ENCODE data around the gene SMIM41.

The SMIM41 gene

GRCh38 chr12:52043386-52044212 is 35.9 kb upstream of the SMIM41 start:
- no peak for DNase-seq (ENCODE audit: low spot score)
- no peak for TF ChIP-seq CTCF (IDR thresholded peaks at IDR 0.05; ENCODE audit: extremely low read depth, missing control alignments)

GRCh38 chr12:52044292-52044983 is 35.1 kb upstream of the SMIM41 start:
- no peak for TF ChIP-seq CTCF (IDR thresholded peaks at IDR 0.05; ENCODE audit: extremely low read depth, missing control alignments)

GRCh38 chr12:52045794-52046199 is 33.7 kb upstream of the SMIM41 start:
- DNase-seq (ENCODE audit: low spot score) = no peak
- no peak for TF ChIP-seq CTCF (IDR thresholded peaks at IDR 0.05; ENCODE audit: extremely low read depth, missing control alignments)

More at GRCh38 chr12:52044292-52044983, 35.1 kb upstream of the SMIM41 start:
- DNase-seq (ENCODE audit: low spot score) = no peak

GRCh38 chr12:52046859-52047258 is 32.6 kb upstream of the SMIM41 start:
- no peak for DNase-seq (ENCODE audit: low spot score)
- no peak for TF ChIP-seq CTCF (IDR thresholded peaks at IDR 0.05; ENCODE audit: extremely low read depth, missing control alignments)

- no peak for TF ChIP-seq CTCF (IDR thresholded peaks at IDR 0.05; ENCODE audit: extremely low read depth, missing control alignments)
These were observed 30.2 kb upstream of the SMIM41 start for GRCh38 chr12:52049286-52049685.

GRCh38 chr12:52049688-52050087 is 29.8 kb upstream of the SMIM41 start:
- no peak for TF ChIP-seq CTCF (IDR thresholded peaks at IDR 0.05; ENCODE audit: extremely low read depth, missing control alignments)
- no peak for DNase-seq (ENCODE audit: low spot score)

More at GRCh38 chr12:52049286-52049685, 30.2 kb upstream of the SMIM41 start:
- no peak for DNase-seq (ENCODE audit: low spot score)

- TF ChIP-seq CTCF (IDR thresholded peaks at IDR 0.05; ENCODE audit: extremely low read depth, missing control alignments) = no peak
- no peak for DNase-seq (ENCODE audit: low spot score)
These were observed 29.3 kb upstream of the SMIM41 start for GRCh38 chr12:52050116-52050757.

Data from GM20000 (cell line).